IMR-90 (cell line): Measurements from ENCODE around the gene DDX31.

Source experiments
- BHLHE40 ChIP-seq: fragments of 150-350 bp; IDR thresholded peaks from 2 replicates; pipeline ENCODE4 v1.6.1; 2016; ENCODE audit warnings: mild to moderate bottlenecking, low read depth, low read length
- CEBPB ChIP-seq: IDR thresholded peaks from 2 replicates; pipeline ENCODE4 v1.6.1; 2012; ENCODE audit warnings: low read depth, low read length, improper control_type of control experiment
- FOS ChIP-seq: fragments of 150-350 bp; IDR thresholded peaks from 2 replicates; pipeline ENCODE4 v1.6.1; 2016; ENCODE audit warnings: low read depth, low read length
- MAFK ChIP-seq: IDR thresholded peaks from 2 replicates; pipeline ENCODE4 v1.6.1; 2012; ENCODE audit warnings: low read depth, low read length, improper control_type of control experiment
- MAZ ChIP-seq: IDR thresholded peaks from 2 replicates; pipeline ENCODE4 v1.6.1; 2012; ENCODE audit warnings: low read depth, mild to moderate bottlenecking, low read length, improper control_type of control experiment, moderate library complexity, borderline replicate concordance
- MXI1 ChIP-seq: IDR thresholded peaks from 2 replicates; pipeline ENCODE4 v1.6.1; 2012; ENCODE audit warnings: low read depth, mild to moderate bottlenecking, low read length, moderate library complexity, borderline replicate concordance
- POLR2A ChIP-seq: IDR thresholded peaks from 2 replicates; pipeline ENCODE4 v1.6.1; 2012; ENCODE audit warnings: mild to moderate bottlenecking, low read depth, low read length
- RAD21 ChIP-seq: IDR thresholded peaks from 2 replicates; pipeline ENCODE4 v1.6.1; 2012; ENCODE audit warnings: low read length, improper control_type of control experiment
- RCOR1 ChIP-seq: IDR thresholded peaks from 2 replicates; pipeline ENCODE4 v1.6.1; 2012; ENCODE audit warnings: mild to moderate bottlenecking, low read length, improper control_type of control experiment; ENCODE audit not compliant: insufficient replicate concordance
- SMC3 ChIP-seq: fragments of 150-350 bp; IDR thresholded peaks from 2 replicates; pipeline ENCODE4 v1.6.1; 2016; ENCODE audit warnings: low read depth, mild to moderate bottlenecking, antibody characterized with exemption, low read length, moderate library complexity
- TF ChIP-seq, protein P1 (sequence below): conservative IDR thresholded peaks from 2 replicates; pipeline ENCODE4 v1.5.1; 2012; ENCODE audit warnings: mild to moderate bottlenecking, low read depth, low read length, improper control_type of control experiment
- TF ChIP-seq, protein P2 (sequence below): fragments of 150-350 bp; IDR thresholded peaks from 2 replicates; pipeline ENCODE4 v1.6.1; 2016; ENCODE audit warnings: low read depth, mild to moderate bottlenecking, low read length, moderate library complexity, borderline replicate concordance

DNA sequence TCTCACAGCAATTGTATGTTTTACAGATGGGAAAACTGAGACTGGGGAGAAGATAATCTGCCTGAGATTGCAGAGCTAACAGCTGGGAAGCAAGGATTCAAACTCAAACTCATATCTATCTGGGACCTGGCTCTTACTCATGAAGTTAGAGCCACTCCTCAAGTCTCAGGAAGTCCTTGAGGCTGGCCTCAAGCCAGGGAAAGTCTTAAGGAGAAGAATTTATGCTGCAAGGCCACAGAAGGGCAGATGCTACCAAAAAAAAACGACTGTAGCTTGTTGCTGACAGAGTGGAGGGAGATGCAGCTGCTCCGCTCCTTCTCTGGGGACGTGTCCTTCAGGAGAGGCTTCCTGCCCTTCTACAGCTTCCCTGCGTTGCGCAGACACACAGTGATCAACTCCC, 47.6 kb downstream of the DDX31 start:
- TF ChIP-seq, protein P1, sequence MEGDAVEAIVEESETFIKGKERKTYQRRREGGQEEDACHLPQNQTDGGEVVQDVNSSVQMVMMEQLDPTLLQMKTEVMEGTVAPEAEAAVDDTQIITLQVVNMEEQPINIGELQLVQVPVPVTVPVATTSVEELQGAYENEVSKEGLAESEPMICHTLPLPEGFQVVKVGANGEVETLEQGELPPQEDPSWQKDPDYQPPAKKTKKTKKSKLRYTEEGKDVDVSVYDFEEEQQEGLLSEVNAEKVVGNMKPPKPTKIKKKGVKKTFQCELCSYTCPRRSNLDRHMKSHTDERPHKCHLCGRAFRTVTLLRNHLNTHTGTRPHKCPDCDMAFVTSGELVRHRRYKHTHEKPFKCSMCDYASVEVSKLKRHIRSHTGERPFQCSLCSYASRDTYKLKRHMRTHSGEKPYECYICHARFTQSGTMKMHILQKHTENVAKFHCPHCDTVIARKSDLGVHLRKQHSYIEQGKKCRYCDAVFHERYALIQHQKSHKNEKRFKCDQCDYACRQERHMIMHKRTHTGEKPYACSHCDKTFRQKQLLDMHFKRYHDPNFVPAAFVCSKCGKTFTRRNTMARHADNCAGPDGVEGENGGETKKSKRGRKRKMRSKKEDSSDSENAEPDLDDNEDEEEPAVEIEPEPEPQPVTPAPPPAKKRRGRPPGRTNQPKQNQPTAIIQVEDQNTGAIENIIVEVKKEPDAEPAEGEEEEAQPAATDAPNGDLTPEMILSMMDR, result no peak
- TF ChIP-seq POLR2A (no peak), RCOR1 (no peak), SMC3 (no peak), RAD21 (no peak), CEBPB (no peak), MAZ (no peak), BHLHE40 (no peak), MXI1 (no peak), FOS (no peak), MAFK (no peak)
- TF ChIP-seq, protein P2, sequence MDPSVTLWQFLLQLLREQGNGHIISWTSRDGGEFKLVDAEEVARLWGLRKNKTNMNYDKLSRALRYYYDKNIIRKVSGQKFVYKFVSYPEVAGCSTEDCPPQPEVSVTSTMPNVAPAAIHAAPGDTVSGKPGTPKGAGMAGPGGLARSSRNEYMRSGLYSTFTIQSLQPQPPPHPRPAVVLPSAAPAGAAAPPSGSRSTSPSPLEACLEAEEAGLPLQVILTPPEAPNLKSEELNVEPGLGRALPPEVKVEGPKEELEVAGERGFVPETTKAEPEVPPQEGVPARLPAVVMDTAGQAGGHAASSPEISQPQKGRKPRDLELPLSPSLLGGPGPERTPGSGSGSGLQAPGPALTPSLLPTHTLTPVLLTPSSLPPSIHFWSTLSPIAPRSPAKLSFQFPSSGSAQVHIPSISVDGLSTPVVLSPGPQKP, result no peak
